SK-N-MC (cell line): ENCODE measurements around the gene VPS4B.

Experiments used
- EZH2 ChIP-seq: fragments of 200-600 bp; sonication (generic); IDR thresholded peaks from one replicate; pipeline ENCODE4 v1.6.1; 2017; ENCODE audit warnings: antibody characterized with exemption
- FOXP2 ChIP-seq: optimal IDR thresholded peaks from 2 replicates; pipeline ENCODE3; 2011; ENCODE audit warnings: mild to moderate bottlenecking, moderate library complexity; ENCODE audit not compliant: insufficient read depth; ENCODE audit errors: extremely low read length, control extremely low read depth
- POLR2AphosphoS5 ChIP-seq: IDR thresholded peaks from 2 replicates; pipeline ENCODE4 v1.6.1; 2012; ENCODE audit warnings: mild to moderate bottlenecking, low read depth, low read length, borderline replicate concordance

DNA sequence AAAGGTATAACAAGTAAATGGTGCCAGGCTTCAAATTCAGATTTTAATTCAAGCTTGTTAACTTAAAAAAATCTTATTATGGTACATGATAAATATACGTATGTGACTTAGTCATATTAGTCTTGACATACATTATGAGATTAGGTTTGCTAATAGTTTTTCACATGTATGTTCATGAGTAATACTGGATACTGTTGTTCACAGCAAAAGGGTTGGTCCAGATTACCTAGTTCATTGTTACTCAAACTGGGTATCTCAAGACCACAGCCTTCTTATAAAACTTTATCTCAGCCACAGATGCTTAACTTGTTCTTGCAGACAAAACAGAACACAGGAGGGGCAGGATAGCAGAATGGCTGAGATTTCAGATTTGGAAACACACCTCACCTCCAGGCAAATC lies 26.8 kb downstream of the VPS4B start:
- TF ChIP-seq EZH2 (no peak), POLR2AphosphoS5 (no peak), FOXP2 (no peak)
